H9 (cell line): ENCODE results near the gene ZNF180. TPM values are rescaled to one million over a fixed set of nuclear protein-coding genes. Genes with fewer than 3 reads are reported as not detected.

Experiments
- DNase-seq: peaks from one replicate; pipeline ENCODE4 v3.0.0-alpha.2; 2017
- H2AFZ ChIP-seq: one replicate; pipeline ENCODE4 v1.6.1; 2013; ENCODE audit warnings: mild to moderate bottlenecking, low read length, control low read depth, moderate library complexity
- H2AK5ac ChIP-seq: 2 replicates; pipeline ENCODE4 v1.6.1; 2013; ENCODE audit warnings: low read length, control low read depth, mixed read lengths; ENCODE audit not compliant: insufficient read length
- H2BK120ac ChIP-seq: one replicate; pipeline ENCODE4 v1.6.1; 2013; ENCODE audit warnings: low read depth, mild to moderate bottlenecking, low read length, control low read depth, inconsistent platforms; ENCODE audit not compliant: poor library complexity, severe bottlenecking
- H2BK12ac ChIP-seq: 2 replicates; pipeline ENCODE4 v1.6.1; 2013; ENCODE audit warnings: low read length, control low read depth, mixed read lengths, low read depth; ENCODE audit not compliant: insufficient read length
- H2BK15ac ChIP-seq: 2 replicates; pipeline ENCODE4 v1.6.1; 2013; ENCODE audit warnings: low read depth, low read length, control low read depth
- H2BK20ac ChIP-seq: one replicate; pipeline ENCODE4 v1.6.1; 2013; ENCODE audit warnings: low read depth, mild to moderate bottlenecking, low read length, control low read depth, inconsistent platforms; ENCODE audit not compliant: poor library complexity, severe bottlenecking
- H2BK5ac ChIP-seq: 2 replicates; pipeline ENCODE4 v1.6.1; 2013; ENCODE audit warnings: low read length, control low read depth, mixed read lengths; ENCODE audit not compliant: insufficient read length
- H3K14ac ChIP-seq: 2 replicates; pipeline ENCODE4 v1.6.1; 2013; ENCODE audit warnings: low read length, control low read depth; ENCODE audit not compliant: insufficient read depth
- H3K18ac ChIP-seq: 2 replicates; pipeline ENCODE4 v1.6.1; 2013; ENCODE audit warnings: low read depth, mild to moderate bottlenecking, mixed read lengths, low read length, control low read depth; ENCODE audit not compliant: insufficient read length
- H3K23ac ChIP-seq: 2 replicates; pipeline ENCODE4 v1.6.1; 2013; ENCODE audit warnings: low read length, control low read depth, mixed read lengths, low read depth; ENCODE audit not compliant: insufficient read length
- H3K23me2 ChIP-seq: 2 replicates; pipeline ENCODE4 v1.6.1; 2013; ENCODE audit warnings: low read depth, mild to moderate bottlenecking, mixed read lengths, low read length, control low read depth; ENCODE audit not compliant: insufficient read length, poor library complexity, severe bottlenecking
- H3K27ac ChIP-seq: 2 replicates; pipeline ENCODE4 v1.5.1; 2013; ENCODE audit warnings: low read length, control low read depth, mixed read lengths, low read depth; ENCODE audit not compliant: insufficient read length
- H3K27me3 ChIP-seq: 2 replicates; pipeline ENCODE4 v1.6.1; 2013; ENCODE audit warnings: low read length, control low read depth, inconsistent platforms; ENCODE audit not compliant: insufficient read depth
- H3K4ac ChIP-seq: 2 replicates; pipeline ENCODE4 v1.6.1; 2013; ENCODE audit warnings: low read depth, mild to moderate bottlenecking, control low read depth, inconsistent platforms, low read length, moderate library complexity
- H3K4me1 ChIP-seq: 2 replicates; pipeline ENCODE4 v1.6.1; 2013; ENCODE audit warnings: low read length, control low read depth, inconsistent platforms; ENCODE audit not compliant: insufficient read depth
- H3K4me2 ChIP-seq: 2 replicates; pipeline ENCODE4 v1.6.1; 2013; ENCODE audit warnings: low read length, control low read depth, mixed read lengths; ENCODE audit not compliant: insufficient read length, insufficient read depth
- H3K56ac ChIP-seq: 2 replicates; pipeline ENCODE4 v1.6.1; 2013; ENCODE audit warnings: low read depth, mild to moderate bottlenecking, mixed read lengths, low read length, control low read depth; ENCODE audit not compliant: insufficient read length
- H3K79me1 ChIP-seq: 2 replicates; pipeline ENCODE4 v1.6.1; 2013; ENCODE audit warnings: low read depth, mild to moderate bottlenecking, moderate library complexity, low read length, control low read depth, inconsistent platforms; ENCODE audit not compliant: insufficient read depth, poor library complexity, severe bottlenecking
- H3K79me2 ChIP-seq: 2 replicates; pipeline ENCODE4 v1.6.1; 2013; ENCODE audit warnings: low read length, control low read depth, inconsistent platforms; ENCODE audit not compliant: insufficient read depth
- H3K9ac ChIP-seq: 2 replicates; pipeline ENCODE4 v1.6.1; 2013; ENCODE audit warnings: low read length, control low read depth, mixed read lengths; ENCODE audit not compliant: insufficient read length; ENCODE audit errors: extremely low read depth
- H3K9me3 ChIP-seq: one replicate; pipeline ENCODE4 v1.6.1; 2013; ENCODE audit warnings: low read depth, low read length, inconsistent platforms; ENCODE audit not compliant: control insufficient read depth
- H3T11ph ChIP-seq: one replicate; pipeline ENCODE4 v1.6.1; 2013; ENCODE audit warnings: mild to moderate bottlenecking, low read length, control low read depth, inconsistent platforms
- H4K20me1 ChIP-seq: one replicate; pipeline ENCODE4 v1.6.1; 2013; ENCODE audit not compliant: control insufficient read depth, insufficient read length, insufficient read depth
- H4K5ac ChIP-seq: 2 replicates; pipeline ENCODE4 v1.6.1; 2013; ENCODE audit warnings: low read depth, mild to moderate bottlenecking, mixed read lengths, low read length, control low read depth; ENCODE audit not compliant: insufficient read length
- H4K8ac ChIP-seq: replicated peaks from 2 replicates; pipeline ENCODE4 v1.6.1; 2013; ENCODE audit warnings: low read length, control low read depth, mixed read lengths, low read depth; ENCODE audit not compliant: insufficient read length
- H4K91ac ChIP-seq: 2 replicates; pipeline ENCODE4 v1.6.1; 2013; ENCODE audit warnings: low read depth, mild to moderate bottlenecking, moderate library complexity, mixed read lengths, low read length, control low read depth; ENCODE audit not compliant: insufficient read length
- H3K27ac Mint-ChIP-seq, 3 experiments: 2 replicates in 2 of 3; 3 replicates in 1 of 3; pipeline ENCODE4 v1.8.0; 2020 to 2021; ENCODE audit warnings: mixed read lengths in 3 of 3, mild to moderate bottlenecking in 1 of 3, moderate library complexity in 1 of 3
- H3K27me3 Mint-ChIP-seq: 2 replicates; pipeline ENCODE4 v1.8.0; 2021; ENCODE audit warnings: low read depth, mild to moderate bottlenecking, moderate library complexity, mixed read lengths
- H3K36me3 Mint-ChIP-seq, 3 experiments: 2 replicates in 2 of 3; 3 replicates in 1 of 3; pipeline ENCODE4 v1.8.0; 2020 to 2021; ENCODE audit warnings: low read depth in 3 of 3, mixed read lengths in 3 of 3; ENCODE audit not compliant: insufficient read depth in 1 of 3
- H3K4me1 Mint-ChIP-seq, 2 experiments: 2 replicates each; pipeline ENCODE4 v1.8.0; 2020; ENCODE audit warnings: mixed read lengths in 2 of 2
- H3K4me3 Mint-ChIP-seq, 2 experiments: 2 replicates in 1 of 2; 3 replicates in 1 of 2; pipeline ENCODE4 v1.8.0; 2020 to 2021; ENCODE audit warnings: mild to moderate bottlenecking in 2 of 2, mixed read lengths in 2 of 2, moderate library complexity in 1 of 2
- H3K9me3 Mint-ChIP-seq, 2 experiments: 2 replicates in 1 of 2; 3 replicates in 1 of 2; pipeline ENCODE4 v1.8.0; 2020; ENCODE audit warnings: mild to moderate bottlenecking in 2 of 2, mixed read lengths in 2 of 2, moderate library complexity in 1 of 2
- CTCF ChIP-seq: fragments of 200-600 bp; sonication (generic); conservative IDR thresholded peaks from 3 replicates; pipeline ENCODE4 v1.8.0; 2021; ENCODE audit warnings: antibody characterized with exemption, mild to moderate bottlenecking
- WGBS: extraction: QIAGEN DNeasy Blood & Tissue Kit; methylation state at CpG from one replicate; pipeline ENCODE4 v1.1.7; 2013; ENCODE audit warnings: missing lambda C conversion rate, low lambda C conversion rate, mixed read lengths; ENCODE audit not compliant: insufficient read length; ENCODE audit errors: extremely low coverage; 5-methylcytosine and 5-hydroxymethylcytosine counted together
- total RNA-seq: library from RNA; stranded (reverse); gene quantifications from 2 replicates; pipeline ENCODE4 v1.2.1, GENCODE V29; 2021

The ZNF180 gene
- total RNA-seq, 1 experiment from 2014 or later = 13.6 TPM

- Histone ChIP-seq H4K20me1 (no peaks in the 10 kb centered on the region), H2BK12ac (no peak overlapping the region), H4K5ac (no peak overlapping the region), H2BK5ac (no peak overlapping the region), H3K9ac (no peak overlapping the region), H3K27me3 (no peaks in the 10 kb centered on the region), H3T11ph (no peak overlapping the region), H3K27ac (no peak overlapping the region), H3K18ac (no peak overlapping the region), H4K91ac (no peak overlapping the region), H2AK5ac (no peak overlapping the region), H3K9me3 (no peaks in the 10 kb centered on the region), H3K23ac (no peak overlapping the region), H2BK120ac (no peak overlapping the region), H2BK15ac (no peak overlapping the region), H3K4me1 (no peaks in the 10 kb centered on the region), H2BK20ac (no peak overlapping the region), H3K79me1 (no peaks in the 10 kb centered on the region), H3K56ac (no peak overlapping the region), H3K4ac (no peak overlapping the region), H3K79me2 (no peaks in the 10 kb centered on the region), H3K4me2 (no peak overlapping the region), H3K14ac (no peak overlapping the region), H2AFZ (no peak overlapping the region), H4K8ac (no peak overlapping the region), H3K23me2 (no peaks in the 10 kb centered on the region)
- no peak for DNase-seq
- Mint-ChIP-seq H3K4me1 (no peaks in the 10 kb centered on the region), H3K9me3 (peaks cover 53 to 62% of the 10 kb centered on the region in 2 experiments), H3K4me3 (no peak overlapping the region), H3K27me3 (peaks cover 60% of the 10 kb centered on the region), H3K27ac (no peak overlapping the region), H3K36me3 (no peaks in the 10 kb centered on the region; a peak in 2 of 7 replicates)
- no peak for TF ChIP-seq CTCF
- WGBS = 100% methylated on average over 1 of the region's 2 CpGs
Measured at GRCh38 chr19:44544031-44544430, 43.7 kb upstream of the ZNF180 start.
